Mesendoderm (in vitro differentiated cells): ENCODE measurements around the gene NSUN2.

Source experiments
- DNase-seq: peaks from one replicate; pipeline ENCODE4 v3.0.0; 2013
- H2AK5ac ChIP-seq: 2 replicates; pipeline ENCODE4 v1.6.1; 2013; ENCODE audit warnings: low read length, inconsistent platforms
- H2BK120ac ChIP-seq: 2 replicates; pipeline ENCODE4 v1.6.1; 2013; ENCODE audit warnings: low read depth, mild to moderate bottlenecking, low read length, moderate library complexity, mixed read lengths
- H2BK15ac ChIP-seq: replicated peaks from 2 replicates; pipeline ENCODE4 v1.6.1; 2013; ENCODE audit warnings: low read depth, mild to moderate bottlenecking, moderate library complexity
- H2BK5ac ChIP-seq: 2 replicates; pipeline ENCODE4 v1.6.1; 2013; ENCODE audit warnings: low read length, inconsistent platforms
- H3K18ac ChIP-seq: 2 replicates; pipeline ENCODE4 v1.6.1; 2013; ENCODE audit warnings: mild to moderate bottlenecking, low read length, mixed read lengths
- H3K23ac ChIP-seq: one replicate; pipeline ENCODE4 v1.6.1; 2013; ENCODE audit warnings: low read length
- H3K27ac ChIP-seq: 2 replicates; pipeline ENCODE4 v1.5.1; 2013; ENCODE audit warnings: low read depth, mild to moderate bottlenecking, inconsistent platforms, low read length, moderate library complexity
- H3K27me3 ChIP-seq: 2 replicates; pipeline ENCODE4 v1.6.1; 2013; ENCODE audit warnings: low read length, control low read depth, mild to moderate bottlenecking, inconsistent platforms; ENCODE audit not compliant: insufficient read depth, poor library complexity
- H3K36me3 ChIP-seq: 2 replicates; pipeline ENCODE4 v1.6.1; 2013; ENCODE audit warnings: low read length, inconsistent platforms; ENCODE audit not compliant: control insufficient read depth, insufficient read depth
- H3K4ac ChIP-seq: one replicate; pipeline ENCODE4 v1.6.1; 2013; ENCODE audit warnings: low read depth, mild to moderate bottlenecking, low read length, moderate library complexity
- H3K4me1 ChIP-seq: 2 replicates; pipeline ENCODE4 v1.6.1; 2013; ENCODE audit warnings: low read depth, low read length, inconsistent platforms; ENCODE audit not compliant: control insufficient read depth
- H3K4me2 ChIP-seq: 2 replicates; pipeline ENCODE4 v1.6.1; 2013; ENCODE audit warnings: low read length
- H3K4me3 ChIP-seq: 2 replicates; pipeline ENCODE4 v1.5.1; 2013; ENCODE audit warnings: mild to moderate bottlenecking, low read length
- H3K56ac ChIP-seq: one replicate; pipeline ENCODE4 v1.6.1; 2013; ENCODE audit warnings: low read length
- H3K79me1 ChIP-seq: 2 replicates; pipeline ENCODE4 v1.6.1; 2013; ENCODE audit warnings: low read length, inconsistent platforms
- H3K79me2 ChIP-seq: 2 replicates; pipeline ENCODE4 v1.6.1; 2013; ENCODE audit warnings: mild to moderate bottlenecking, low read length; ENCODE audit not compliant: control insufficient read depth, insufficient read depth
- H3K9ac ChIP-seq: 2 replicates; pipeline ENCODE4 v1.6.1; 2013; ENCODE audit warnings: low read length, inconsistent platforms
- H4K5ac ChIP-seq: one replicate; pipeline ENCODE4 v1.6.1; 2013; ENCODE audit warnings: low read length
- H4K8ac ChIP-seq: one replicate; pipeline ENCODE4 v1.6.1; 2013; ENCODE audit warnings: low read depth, mild to moderate bottlenecking, control low read depth, low read length, moderate library complexity
- WGBS: extraction: QIAGEN DNeasy Blood & Tissue Kit; methylation state at CpG from one replicate; pipeline ENCODE4 v1.1.7; 2013; ENCODE audit warnings: low lambda C conversion rate, missing lambda C conversion rate; ENCODE audit not compliant: insufficient coverage; ENCODE audit errors: extremely low coverage; 5-methylcytosine and 5-hydroxymethylcytosine counted together

The NSUN2 gene

DNA sequence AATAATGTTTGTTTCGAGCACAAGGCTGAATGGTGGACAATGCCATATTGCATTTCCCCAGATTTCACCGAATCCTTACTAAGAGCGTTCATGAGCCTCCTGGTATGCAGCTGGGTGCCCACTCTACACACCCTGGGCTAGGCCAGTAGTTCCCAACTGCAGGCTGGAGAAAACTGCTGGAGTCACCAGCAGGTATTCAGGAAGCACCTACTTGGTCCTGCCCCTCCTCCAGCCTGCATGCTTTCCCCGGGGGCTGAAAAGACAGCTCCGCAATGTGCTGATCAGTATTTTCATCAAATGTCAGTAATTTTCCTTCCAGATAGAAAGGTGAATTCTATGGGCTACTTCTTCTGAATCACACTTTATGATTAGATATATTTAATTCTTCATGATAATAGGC is 34.8 kb upstream of the NSUN2 start:
- no peak for DNase-seq

DNA sequence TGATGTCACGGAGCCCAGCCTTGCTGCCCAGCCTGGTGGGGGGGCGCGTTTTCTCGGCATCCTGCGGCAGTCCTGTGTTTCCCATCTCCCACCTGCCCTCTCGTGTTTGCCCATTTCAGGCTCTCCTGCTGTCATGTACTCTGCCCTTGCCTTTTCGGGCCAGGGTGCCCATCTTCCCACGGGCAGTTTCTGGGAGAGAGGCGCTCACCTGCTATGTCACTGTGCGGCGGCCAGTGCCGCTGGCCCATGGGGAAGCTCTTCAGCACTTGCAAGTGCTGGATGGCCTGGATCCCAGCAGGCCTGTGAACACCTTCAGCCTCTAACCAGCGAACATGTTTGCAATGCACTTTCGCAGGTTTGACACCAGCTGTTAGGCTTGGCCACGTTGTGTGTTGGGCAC is 33.9 kb upstream of the NSUN2 start:
- Histone ChIP-seq H3K4me2 (no peak overlapping the region), H3K4ac (no peak overlapping the region), H3K79me1 (no peaks in the 10 kb centered on the region), H3K56ac (no peak overlapping the region), H3K4me1 (no peaks in the 10 kb centered on the region), H3K4me3 (no peak overlapping the region), H2BK120ac (no peak overlapping the region), H3K9ac (no peak overlapping the region), H3K79me2 (no peaks in the 10 kb centered on the region), H2BK15ac (no peak overlapping the region), H4K5ac (no peak overlapping the region), H4K8ac (no peak overlapping the region), H3K27ac (no peak overlapping the region), H3K18ac (no peak overlapping the region), H2AK5ac (no peak overlapping the region), H3K23ac (no peak overlapping the region), H2BK5ac (no peak overlapping the region), H3K36me3 (peaks cover 4% of the 10 kb centered on the region), H3K27me3 (no peaks in the 10 kb centered on the region)
- WGBS, result no CpG with 5 or more reads among the region's 15 CpGs
- no peak for DNase-seq

More for the DNA sequence above, 34.8 kb upstream of the NSUN2 start:
- no peak overlapping the region for H3K27ac ChIP-seq
- no peaks in the 10 kb centered on the region for H3K27me3 ChIP-seq
- H3K4me3 ChIP-seq, result no peak overlapping the region
- H3K9ac ChIP-seq, result no peak overlapping the region
- H4K8ac ChIP-seq, result no peak overlapping the region
- no peak overlapping the region for H3K23ac ChIP-seq
- no peak overlapping the region for H2BK5ac ChIP-seq
- no peak overlapping the region for H3K4me2 ChIP-seq
- H3K4me1 ChIP-seq, result no peaks in the 10 kb centered on the region
- H2BK15ac ChIP-seq, result no peak overlapping the region
- H3K18ac ChIP-seq, result no peak overlapping the region
- H2AK5ac ChIP-seq, result no peak overlapping the region
- no peak overlapping the region for H3K56ac ChIP-seq
- no peaks in the 10 kb centered on the region for H3K79me1 ChIP-seq
- peaks cover 4% of the 10 kb centered on the region for H3K36me3 ChIP-seq
- H2BK120ac ChIP-seq, result no peak overlapping the region
- no peaks in the 10 kb centered on the region for H3K79me2 ChIP-seq
- no peak overlapping the region for H3K4ac ChIP-seq
- WGBS, result no CpG with 5 or more reads among the region's 5 CpGs
- no peak overlapping the region for H4K5ac ChIP-seq

DNA sequence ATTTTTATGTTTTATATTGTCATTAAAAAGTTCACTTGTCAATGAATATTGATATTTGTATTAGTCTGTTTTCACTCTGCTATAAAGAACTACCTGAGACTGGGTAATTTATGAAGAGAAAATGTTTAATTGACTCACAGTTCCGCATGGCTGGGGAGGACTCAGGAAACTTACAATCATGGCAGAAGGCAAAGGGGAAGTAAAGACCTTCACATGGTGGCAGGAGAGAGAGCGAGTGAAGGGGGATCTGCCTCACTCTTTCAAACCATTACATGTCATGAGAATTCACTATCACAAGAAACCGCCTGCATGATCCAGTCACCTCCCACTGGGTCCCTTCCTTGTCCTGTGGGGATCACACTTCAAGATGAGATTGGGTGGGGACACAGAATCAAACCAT is 27.8 kb upstream of the NSUN2 start:
- H3K23ac ChIP-seq, result no peak overlapping the region
- no peak overlapping the region for H4K8ac ChIP-seq
- no peak overlapping the region for H3K18ac ChIP-seq
- H3K27ac ChIP-seq, result no peak overlapping the region
- H2BK120ac ChIP-seq, result no peak overlapping the region
- H3K4me2 ChIP-seq, result no peak overlapping the region
- H2BK5ac ChIP-seq, result no peak overlapping the region
- no peak overlapping the region for H3K9ac ChIP-seq
- DNase-seq, result no peak
- no peak overlapping the region for H2AK5ac ChIP-seq
- no peaks in the 10 kb centered on the region for H3K79me1 ChIP-seq
- H3K56ac ChIP-seq, result no peak overlapping the region
- peaks cover 3% of the 10 kb centered on the region for H3K36me3 ChIP-seq
- H2BK15ac ChIP-seq, result no peak overlapping the region
- H3K4me3 ChIP-seq, result no peak overlapping the region
- H3K27me3 ChIP-seq, result no peaks in the 10 kb centered on the region
- H4K5ac ChIP-seq, result no peak overlapping the region
- H3K4me1 ChIP-seq, result no peaks in the 10 kb centered on the region
- no CpG with 5 or more reads among the region's 3 CpGs for WGBS
- H3K79me2 ChIP-seq, result no peaks in the 10 kb centered on the region
- H3K4ac ChIP-seq, result no peak overlapping the region

DNA sequence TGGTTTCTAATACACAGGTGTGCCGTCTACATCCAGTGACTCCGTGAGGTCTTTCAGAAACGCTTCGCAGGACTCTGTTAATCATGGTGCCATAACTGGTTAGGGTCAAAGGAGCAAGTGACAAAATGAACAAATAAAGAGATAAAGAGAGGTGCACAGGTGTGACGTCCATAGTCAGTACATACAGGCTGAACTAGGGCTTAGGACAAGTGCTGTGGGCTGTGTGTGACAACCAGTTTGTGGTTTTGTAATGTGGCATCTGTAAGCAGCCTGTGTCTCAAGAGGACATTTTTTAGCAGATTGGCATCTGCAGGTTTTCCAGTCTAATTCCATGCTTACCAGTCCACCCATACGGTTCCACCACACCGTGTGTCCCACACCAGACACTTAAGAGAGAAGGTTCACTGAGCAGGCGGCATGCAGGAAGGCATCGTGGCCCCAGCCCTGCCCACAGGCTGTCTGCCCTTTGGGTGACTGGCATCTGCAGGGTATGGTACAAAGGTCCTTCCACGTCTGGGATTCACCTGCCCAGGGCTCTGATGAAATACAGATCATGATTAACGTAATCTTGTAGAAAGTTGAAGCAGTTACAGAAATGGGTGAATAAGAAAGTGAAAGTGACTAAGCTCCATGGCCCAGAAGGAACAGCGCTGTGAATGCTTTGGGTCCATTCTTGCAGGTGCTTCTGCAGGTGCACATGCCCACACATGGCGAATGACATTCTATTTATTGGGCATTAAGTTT is 27.3 kb upstream of the NSUN2 start:
- H3K79me1 ChIP-seq, result no peaks in the 10 kb centered on the region
- WGBS, result no CpG with 5 or more reads among the region's 13 CpGs

GRCh38 chr5:6656680-6657079 is 23.8 kb upstream of the NSUN2 start:
- H3K4me2 ChIP-seq, result no peak overlapping the region
- no peak for DNase-seq
- no peak overlapping the region for H2BK120ac ChIP-seq
- no peak overlapping the region for H3K23ac ChIP-seq
- H3K79me1 ChIP-seq, result no peaks in the 10 kb centered on the region
- no peak overlapping the region for H3K56ac ChIP-seq
- no peak overlapping the region for H3K18ac ChIP-seq
- no peak overlapping the region for H3K4ac ChIP-seq
- H3K79me2 ChIP-seq, result no peaks in the 10 kb centered on the region
- no peak overlapping the region for H2AK5ac ChIP-seq
- H3K36me3 ChIP-seq, result peaks cover 3% of the 10 kb centered on the region
- no peak overlapping the region for H3K27ac ChIP-seq
- H3K4me3 ChIP-seq, result no peak overlapping the region
- no peak overlapping the region for H3K9ac ChIP-seq
- no CpG with 5 or more reads among the region's 5 CpGs for WGBS
- H2BK5ac ChIP-seq, result no peak overlapping the region
- H4K8ac ChIP-seq, result no peak overlapping the region
- no peaks in the 10 kb centered on the region for H3K4me1 ChIP-seq
- H3K27me3 ChIP-seq, result no peaks in the 10 kb centered on the region
- no peak overlapping the region for H4K5ac ChIP-seq
- no peak overlapping the region for H2BK15ac ChIP-seq

More for the DNA sequence above, 27.3 kb upstream of the NSUN2 start:
- no peaks in the 10 kb centered on the region for H3K4me1 ChIP-seq
- no peak overlapping the region for H3K4me2 ChIP-seq
- H2BK15ac ChIP-seq, result no peak overlapping the region
- no peak overlapping the region for H3K4me3 ChIP-seq
- H2BK5ac ChIP-seq, result no peak overlapping the region
- no peak overlapping the region for H2AK5ac ChIP-seq
- H3K4ac ChIP-seq, result no peak overlapping the region
- no peak overlapping the region for H3K27ac ChIP-seq
- H3K36me3 ChIP-seq, result peaks cover 3% of the 10 kb centered on the region
- no peaks in the 10 kb centered on the region for H3K27me3 ChIP-seq
- no peak overlapping the region for H3K18ac ChIP-seq
- H3K23ac ChIP-seq, result no peak overlapping the region
- no peak overlapping the region for H3K56ac ChIP-seq
- H4K8ac ChIP-seq, result no peak overlapping the region
- no peaks in the 10 kb centered on the region for H3K79me2 ChIP-seq
- no peak for DNase-seq
- no peak overlapping the region for H4K5ac ChIP-seq
- H3K9ac ChIP-seq, result no peak overlapping the region
- H2BK120ac ChIP-seq, result no peak overlapping the region

DNA sequence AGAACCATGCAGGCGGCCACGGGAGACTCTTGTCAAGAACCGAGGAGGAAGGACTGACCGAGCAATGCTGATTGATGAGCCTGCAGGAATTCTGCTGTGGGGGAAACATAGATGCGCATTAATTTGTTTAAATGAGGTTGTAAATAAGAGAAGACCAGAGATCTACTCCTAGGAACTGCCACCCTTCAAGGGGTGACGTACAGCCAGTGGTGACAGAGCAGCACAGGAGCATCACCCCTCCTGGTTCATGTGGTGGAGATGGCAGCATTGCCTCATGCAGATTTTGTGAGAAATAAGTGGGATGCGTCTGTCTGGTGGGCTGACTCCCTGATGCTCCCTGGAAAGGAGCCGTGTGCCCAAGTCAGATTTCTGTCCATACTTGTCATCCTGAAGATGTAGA is 22.6 kb upstream of the NSUN2 start:
- no peak overlapping the region for H3K23ac ChIP-seq
- no peak overlapping the region for H2BK15ac ChIP-seq
- no peaks in the 10 kb centered on the region for H3K27me3 ChIP-seq
- no peak overlapping the region for H4K8ac ChIP-seq
- no peaks in the 10 kb centered on the region for H3K79me2 ChIP-seq
- DNase-seq, result no peak
- H3K18ac ChIP-seq, result no peak overlapping the region
- H3K56ac ChIP-seq, result no peak overlapping the region
- no peak overlapping the region for H3K4me2 ChIP-seq
- H3K4me3 ChIP-seq, result no peak overlapping the region
- no CpG with 5 or more reads among the region's 8 CpGs for WGBS
- no peak overlapping the region for H2AK5ac ChIP-seq
- H2BK120ac ChIP-seq, result no peak overlapping the region
- no peak overlapping the region for H3K9ac ChIP-seq
- H2BK5ac ChIP-seq, result no peak overlapping the region
- peaks cover 3% of the 10 kb centered on the region for H3K36me3 ChIP-seq
- no peak overlapping the region for H4K5ac ChIP-seq
- H3K4ac ChIP-seq, result no peak overlapping the region
- H3K27ac ChIP-seq, result no peak overlapping the region
- no peaks in the 10 kb centered on the region for H3K79me1 ChIP-seq
- H3K4me1 ChIP-seq, result no peaks in the 10 kb centered on the region
